H9 (cell line): ENCODE measurements around the gene DAPK2. TPM values are rescaled to one million over a fixed set of nuclear protein-coding genes. Genes with fewer than 3 reads are reported as not detected.

Experiments used
- DNase-seq: peaks from one replicate; pipeline ENCODE4 v3.0.0-alpha.2; 2017
- H2AFZ ChIP-seq: one replicate; pipeline ENCODE4 v1.6.1; 2013; ENCODE audit warnings: mild to moderate bottlenecking, low read length, control low read depth, moderate library complexity
- H2AK5ac ChIP-seq: 2 replicates; pipeline ENCODE4 v1.6.1; 2013; ENCODE audit warnings: low read length, control low read depth, mixed read lengths; ENCODE audit not compliant: insufficient read length
- H2BK120ac ChIP-seq: one replicate; pipeline ENCODE4 v1.6.1; 2013; ENCODE audit warnings: low read depth, mild to moderate bottlenecking, low read length, control low read depth, inconsistent platforms; ENCODE audit not compliant: poor library complexity, severe bottlenecking
- H2BK12ac ChIP-seq: 2 replicates; pipeline ENCODE4 v1.6.1; 2013; ENCODE audit warnings: low read length, control low read depth, mixed read lengths, low read depth; ENCODE audit not compliant: insufficient read length
- H2BK15ac ChIP-seq: 2 replicates; pipeline ENCODE4 v1.6.1; 2013; ENCODE audit warnings: low read depth, low read length, control low read depth
- H2BK20ac ChIP-seq: one replicate; pipeline ENCODE4 v1.6.1; 2013; ENCODE audit warnings: low read depth, mild to moderate bottlenecking, low read length, control low read depth, inconsistent platforms; ENCODE audit not compliant: poor library complexity, severe bottlenecking
- H2BK5ac ChIP-seq: 2 replicates; pipeline ENCODE4 v1.6.1; 2013; ENCODE audit warnings: low read length, control low read depth, mixed read lengths; ENCODE audit not compliant: insufficient read length
- H3K14ac ChIP-seq: 2 replicates; pipeline ENCODE4 v1.6.1; 2013; ENCODE audit warnings: low read length, control low read depth; ENCODE audit not compliant: insufficient read depth
- H3K18ac ChIP-seq: 2 replicates; pipeline ENCODE4 v1.6.1; 2013; ENCODE audit warnings: low read depth, mild to moderate bottlenecking, mixed read lengths, low read length, control low read depth; ENCODE audit not compliant: insufficient read length
- H3K23ac ChIP-seq: 2 replicates; pipeline ENCODE4 v1.6.1; 2013; ENCODE audit warnings: low read length, control low read depth, mixed read lengths, low read depth; ENCODE audit not compliant: insufficient read length
- H3K23me2 ChIP-seq: 2 replicates; pipeline ENCODE4 v1.6.1; 2013; ENCODE audit warnings: low read depth, mild to moderate bottlenecking, mixed read lengths, low read length, control low read depth; ENCODE audit not compliant: insufficient read length, poor library complexity, severe bottlenecking
- H3K27ac ChIP-seq: 2 replicates; pipeline ENCODE4 v1.5.1; 2013; ENCODE audit warnings: low read length, control low read depth, mixed read lengths, low read depth; ENCODE audit not compliant: insufficient read length
- H3K27me3 ChIP-seq: 2 replicates; pipeline ENCODE4 v1.6.1; 2013; ENCODE audit warnings: low read length, control low read depth, inconsistent platforms; ENCODE audit not compliant: insufficient read depth
- H3K4ac ChIP-seq: 2 replicates; pipeline ENCODE4 v1.6.1; 2013; ENCODE audit warnings: low read depth, mild to moderate bottlenecking, control low read depth, inconsistent platforms, low read length, moderate library complexity
- H3K4me1 ChIP-seq: 2 replicates; pipeline ENCODE4 v1.6.1; 2013; ENCODE audit warnings: low read length, control low read depth, inconsistent platforms; ENCODE audit not compliant: insufficient read depth
- H3K4me2 ChIP-seq: 2 replicates; pipeline ENCODE4 v1.6.1; 2013; ENCODE audit warnings: low read length, control low read depth, mixed read lengths; ENCODE audit not compliant: insufficient read length, insufficient read depth
- H3K56ac ChIP-seq: 2 replicates; pipeline ENCODE4 v1.6.1; 2013; ENCODE audit warnings: low read depth, mild to moderate bottlenecking, mixed read lengths, low read length, control low read depth; ENCODE audit not compliant: insufficient read length
- H3K79me1 ChIP-seq: 2 replicates; pipeline ENCODE4 v1.6.1; 2013; ENCODE audit warnings: low read depth, mild to moderate bottlenecking, moderate library complexity, low read length, control low read depth, inconsistent platforms; ENCODE audit not compliant: insufficient read depth, poor library complexity, severe bottlenecking
- H3K79me2 ChIP-seq: 2 replicates; pipeline ENCODE4 v1.6.1; 2013; ENCODE audit warnings: low read length, control low read depth, inconsistent platforms; ENCODE audit not compliant: insufficient read depth
- H3K9ac ChIP-seq: 2 replicates; pipeline ENCODE4 v1.6.1; 2013; ENCODE audit warnings: low read length, control low read depth, mixed read lengths; ENCODE audit not compliant: insufficient read length; ENCODE audit errors: extremely low read depth
- H3K9me3 ChIP-seq: one replicate; pipeline ENCODE4 v1.6.1; 2013; ENCODE audit warnings: low read depth, low read length, inconsistent platforms; ENCODE audit not compliant: control insufficient read depth
- H3T11ph ChIP-seq: one replicate; pipeline ENCODE4 v1.6.1; 2013; ENCODE audit warnings: mild to moderate bottlenecking, low read length, control low read depth, inconsistent platforms
- H4K20me1 ChIP-seq: one replicate; pipeline ENCODE4 v1.6.1; 2013; ENCODE audit not compliant: control insufficient read depth, insufficient read length, insufficient read depth
- H4K5ac ChIP-seq: 2 replicates; pipeline ENCODE4 v1.6.1; 2013; ENCODE audit warnings: low read depth, mild to moderate bottlenecking, mixed read lengths, low read length, control low read depth; ENCODE audit not compliant: insufficient read length
- H4K8ac ChIP-seq: replicated peaks from 2 replicates; pipeline ENCODE4 v1.6.1; 2013; ENCODE audit warnings: low read length, control low read depth, mixed read lengths, low read depth; ENCODE audit not compliant: insufficient read length
- H4K91ac ChIP-seq: 2 replicates; pipeline ENCODE4 v1.6.1; 2013; ENCODE audit warnings: low read depth, mild to moderate bottlenecking, moderate library complexity, mixed read lengths, low read length, control low read depth; ENCODE audit not compliant: insufficient read length
- H3K27ac Mint-ChIP-seq, 3 experiments: 2 replicates in 2 of 3; 3 replicates in 1 of 3; pipeline ENCODE4 v1.8.0; 2020 to 2021; ENCODE audit warnings: mixed read lengths in 3 of 3, mild to moderate bottlenecking in 1 of 3, moderate library complexity in 1 of 3
- H3K27me3 Mint-ChIP-seq: 2 replicates; pipeline ENCODE4 v1.8.0; 2021; ENCODE audit warnings: low read depth, mild to moderate bottlenecking, moderate library complexity, mixed read lengths
- H3K36me3 Mint-ChIP-seq, 3 experiments: 2 replicates in 2 of 3; 3 replicates in 1 of 3; pipeline ENCODE4 v1.8.0; 2020 to 2021; ENCODE audit warnings: low read depth in 3 of 3, mixed read lengths in 3 of 3; ENCODE audit not compliant: insufficient read depth in 1 of 3
- H3K4me1 Mint-ChIP-seq, 2 experiments: 2 replicates each; pipeline ENCODE4 v1.8.0; 2020; ENCODE audit warnings: mixed read lengths in 2 of 2
- H3K4me3 Mint-ChIP-seq, 2 experiments: 2 replicates in 1 of 2; 3 replicates in 1 of 2; pipeline ENCODE4 v1.8.0; 2020 to 2021; ENCODE audit warnings: mild to moderate bottlenecking in 2 of 2, mixed read lengths in 2 of 2, moderate library complexity in 1 of 2
- H3K9me3 Mint-ChIP-seq, 2 experiments: 2 replicates in 1 of 2; 3 replicates in 1 of 2; pipeline ENCODE4 v1.8.0; 2020; ENCODE audit warnings: mild to moderate bottlenecking in 2 of 2, mixed read lengths in 2 of 2, moderate library complexity in 1 of 2
- CTCF ChIP-seq: fragments of 200-600 bp; sonication (generic); conservative IDR thresholded peaks from 3 replicates; pipeline ENCODE4 v1.8.0; 2021; ENCODE audit warnings: antibody characterized with exemption, mild to moderate bottlenecking
- WGBS: extraction: QIAGEN DNeasy Blood & Tissue Kit; methylation state at CpG from one replicate; pipeline ENCODE4 v1.1.7; 2013; ENCODE audit warnings: missing lambda C conversion rate, low lambda C conversion rate, mixed read lengths; ENCODE audit not compliant: insufficient read length; ENCODE audit errors: extremely low coverage; 5-methylcytosine and 5-hydroxymethylcytosine counted together
- total RNA-seq: library from RNA; stranded (reverse); gene quantifications from 2 replicates; pipeline ENCODE4 v1.2.1, GENCODE V29; 2021

DAPK2 gene
- total RNA-seq, 1 experiment from 2014 or later: 3.5 TPM

GRCh38 chr15:63996794-63997357 is 49.4 kb downstream of the DAPK2 start:
- H4K91ac ChIP-seq: no peak overlapping the region
- no peaks in the 10 kb centered on the region for H3K4me1 ChIP-seq
- H3K4me2 ChIP-seq: no peak overlapping the region
- H2AK5ac ChIP-seq: no peak overlapping the region
- no peak overlapping the region for H4K5ac ChIP-seq
- H2BK15ac ChIP-seq: no peak overlapping the region
- no peak overlapping the region for H2BK20ac ChIP-seq
- no peaks in the 10 kb centered on the region for H4K20me1 ChIP-seq
- H3K79me1 ChIP-seq: no peaks in the 10 kb centered on the region
- H3K79me2 ChIP-seq: no peaks in the 10 kb centered on the region
- H2BK12ac ChIP-seq: no peak overlapping the region
- no peak overlapping the region for H3T11ph ChIP-seq
- DNase-seq: no peak
- no peaks in the 10 kb centered on the region for H3K27me3 ChIP-seq
- Mint-ChIP-seq H3K27me3 (peaks cover 2% of the 10 kb centered on the region), H3K4me1 (peaks cover 2 to 9% of the 10 kb centered on the region in 2 experiments; a peak in 2 of 4 replicates), H3K36me3 (no peaks in the 10 kb centered on the region), H3K9me3 (no peaks in the 10 kb centered on the region), H3K4me3 (no peak overlapping the region), H3K27ac (no peak overlapping the region)
- no peak for TF ChIP-seq CTCF
- H3K27ac ChIP-seq: no peak overlapping the region
- H3K9me3 ChIP-seq: no peaks in the 10 kb centered on the region
- no peak overlapping the region for H2AFZ ChIP-seq
- no peak overlapping the region for H3K18ac ChIP-seq
- no peak overlapping the region for H3K9ac ChIP-seq
- no peak overlapping the region for H3K4ac ChIP-seq
- H3K14ac ChIP-seq: no peak overlapping the region
- no peak overlapping the region for H3K23ac ChIP-seq
- H3K56ac ChIP-seq: no peak overlapping the region
- H2BK5ac ChIP-seq: no peak overlapping the region
- no peaks in the 10 kb centered on the region for H3K23me2 ChIP-seq
- H2BK120ac ChIP-seq: no peak overlapping the region
- no CpG with 5 or more reads among the region's 4 CpGs for WGBS
- H4K8ac ChIP-seq: no peak overlapping the region
